H1 (cell line): ENCODE measurements around the gene ARL6IP5. TPM values are rescaled to one million over a fixed set of nuclear protein-coding genes. Genes with fewer than 3 reads are reported as not detected.

Source experiments
- ASH2L ChIP-seq: fragments of 200-600, 300-600 bp; sonication (generic); IDR thresholded peaks from one replicate; pipeline ENCODE4 v1.7.1; 2017; ENCODE audit warnings: low read length
- CBX8 ChIP-seq: fragments of 300-800, 300-1000 bp; sonication (generic); IDR thresholded peaks from 2 replicates; pipeline ENCODE4 v1.7.1; 2016; ENCODE audit warnings: low read depth, low read length, borderline replicate concordance
- CEBPB ChIP-seq: IDR thresholded peaks from 2 replicates; pipeline ENCODE4 v1.6.1; 2012; ENCODE audit warnings: low read depth, low read length
- CHD1 ChIP-seq: IDR thresholded peaks from 2 replicates; pipeline ENCODE4 v1.6.1; 2012; ENCODE audit warnings: low read depth, low read length, improper control_type of control experiment
- CHD2 ChIP-seq: IDR thresholded peaks from 2 replicates; pipeline ENCODE4 v1.6.1; 2012; ENCODE audit warnings: low read length, improper control_type of control experiment
- JUN ChIP-seq: IDR thresholded peaks from 2 replicates; pipeline ENCODE4 v1.6.1; 2011; ENCODE audit warnings: low read depth, mild to moderate bottlenecking, improper control_type of control experiment, low read length
- KDM4A ChIP-seq: IDR thresholded peaks from one replicate; pipeline ENCODE4 v1.7.1; 2012; ENCODE audit warnings: low read depth, mild to moderate bottlenecking, moderate library complexity, low read length, inconsistent platforms; ENCODE audit not compliant: severe bottlenecking
- POLR2A ChIP-seq, 2 experiments: IDR thresholded peaks; 1 replicate in 1 of 2; 2 replicates in 1 of 2; pipeline ENCODE4 v1.6.1; 2011; ENCODE audit warnings: low read depth in 2 of 2, low read length in 2 of 2, mild to moderate bottlenecking in 2 of 2; ENCODE audit errors: control extremely low read depth in 1 of 2
- POLR2AphosphoS5 ChIP-seq: IDR thresholded peaks from 2 replicates; pipeline ENCODE4 v1.6.1; 2011; ENCODE audit warnings: low read depth, low read length
- RAD21 ChIP-seq, 2 experiments: IDR thresholded peaks in 1 of 2; conservative IDR thresholded peaks in 1 of 2; 2 replicates each; pipeline ENCODE4 v1.6.1; 2011; ENCODE audit warnings: low read depth in 2 of 2, low read length in 2 of 2, improper control_type of control experiment in 1 of 2, inconsistent platforms in 1 of 2, mild to moderate bottlenecking in 1 of 2, moderate library complexity in 1 of 2
- SIRT6 ChIP-seq: IDR thresholded peaks from one replicate; pipeline ENCODE4 v1.7.1; 2012; ENCODE audit warnings: low read length, inconsistent platforms
- SP2 ChIP-seq: IDR thresholded peaks from 2 replicates; pipeline ENCODE4 v1.6.1; 2012; ENCODE audit warnings: mild to moderate bottlenecking, low read length, inconsistent platforms
- SP4 ChIP-seq: IDR thresholded peaks from 2 replicates; pipeline ENCODE4 v1.6.1; 2012; ENCODE audit warnings: low read length, inconsistent platforms
- SRF ChIP-seq: IDR thresholded peaks from 2 replicates; pipeline ENCODE4 v1.6.1; 2011; ENCODE audit warnings: mild to moderate bottlenecking, low read depth, low read length, moderate library complexity
- SUZ12 ChIP-seq: fragments of 200-600 bp; sonication (generic); IDR thresholded peaks from 2 replicates; pipeline ENCODE4 v1.6.1; 2012; ENCODE audit warnings: mild to moderate bottlenecking, inconsistent platforms, low read length, moderate library complexity, mixed read lengths
- TAF1 ChIP-seq: IDR thresholded peaks from 2 replicates; pipeline ENCODE4 v1.6.1; 2011; ENCODE audit warnings: mild to moderate bottlenecking, low read depth, low read length
- TAF7 ChIP-seq: optimal IDR thresholded peaks from 2 replicates; pipeline ENCODE3; 2011; ENCODE audit warnings: low read depth, mild to moderate bottlenecking, inconsistent platforms, low read length, moderate library complexity, borderline replicate concordance
- TBP ChIP-seq: IDR thresholded peaks from 2 replicates; pipeline ENCODE4 v1.6.1; 2011; ENCODE audit warnings: low read depth, low read length, improper control_type of control experiment
- TCF12 ChIP-seq: IDR thresholded peaks from 2 replicates; pipeline ENCODE4 v1.6.1; 2011; ENCODE audit warnings: low read depth, mild to moderate bottlenecking, low read length
- TEAD4 ChIP-seq: IDR thresholded peaks from 2 replicates; pipeline ENCODE4 v1.6.1; 2012; ENCODE audit warnings: low read depth, low read length, inconsistent platforms, mixed read lengths
- polyA plus RNA-seq, 7 experiments: library from polyadenylated mRNA; depleted of rRNA in 3 of 7; stranded (reverse) in 5 of 7; unstranded in 2 of 7; fragments of >200 nt in 5 of 7; fragments of 200-250 nt in 2 of 7; gene quantifications; 1 replicate in 5 of 7; 2 replicates in 1 of 7; 4 replicates in 1 of 7; pipeline versions ENCODE4 v1.2.1 to v1.2.3, GENCODE V29; 2011 to 2013; ENCODE audit warnings: missing spikeins in 2 of 7, mixed read lengths in 2 of 7
- total RNA-seq: library from RNA; stranded (reverse); fragmentation: NEBNext Ultra II Directional; extraction: Animal tissue kit (Norgen Biotek cat#: 25700); gene quantifications from 2 replicates; pipeline ENCODE4 v1.2.1, GENCODE V29; 2021
- TF ChIP-seq, protein P1 (sequence below): IDR thresholded peaks from 2 replicates; pipeline ENCODE4 v1.6.1; 2011; ENCODE audit warnings: low read length, improper control_type of control experiment
- TF ChIP-seq, protein P2 (sequence below): IDR thresholded peaks from 2 replicates; pipeline ENCODE4 v1.6.1; 2012; ENCODE audit warnings: low read length, inconsistent platforms
- TF ChIP-seq, protein P3 (sequence below): IDR thresholded peaks from 2 replicates; pipeline ENCODE4 v1.6.1; 2011; ENCODE audit warnings: low read depth, mild to moderate bottlenecking, low read length; ENCODE audit not compliant: insufficient read depth

ARL6IP5 gene
- total and polyA plus RNA-seq, 2 of the 8 experiments (the other 6 are each of a cell fraction or from before 2014, with no cell fraction given), result 24.9 to 30.1 TPM

DNA sequence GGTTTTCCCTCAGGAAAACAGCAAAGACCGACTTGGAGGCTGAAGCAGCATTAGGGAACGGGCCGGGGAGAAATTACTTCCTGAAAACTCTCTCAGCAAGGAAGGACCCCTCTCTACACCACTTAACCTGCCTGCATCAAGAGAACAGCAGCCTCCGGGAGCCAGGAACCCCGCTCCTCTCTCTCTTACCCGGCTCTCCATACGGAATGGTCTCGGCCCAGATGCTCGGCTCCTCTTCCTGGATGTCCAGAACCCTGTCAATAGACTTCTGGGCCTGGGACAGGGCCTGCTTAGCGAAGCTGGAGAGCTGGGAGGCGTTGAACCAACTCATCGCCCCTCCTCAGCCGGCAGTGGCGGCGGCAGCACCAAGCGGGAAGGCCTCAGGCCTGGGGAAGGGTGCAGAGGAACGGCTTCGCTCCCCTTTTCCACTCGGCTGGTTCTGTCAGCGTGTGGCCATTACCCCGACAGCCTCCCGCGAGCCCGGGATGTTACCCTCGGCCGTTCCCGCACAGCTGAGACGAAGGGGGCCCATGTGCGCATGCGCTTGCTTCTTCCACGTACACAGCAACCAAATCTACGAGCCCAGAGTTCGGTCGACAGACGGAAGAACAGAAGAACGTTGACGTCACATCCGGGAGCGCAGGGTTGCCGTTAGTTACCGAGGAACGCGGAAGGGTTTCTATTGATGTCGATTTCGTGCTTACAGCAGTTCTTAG lies 32.8 kb upstream of the ARL6IP5 start, which contains the start of gene TMF1 (continued):
- TF ChIP-seq, protein P1, sequence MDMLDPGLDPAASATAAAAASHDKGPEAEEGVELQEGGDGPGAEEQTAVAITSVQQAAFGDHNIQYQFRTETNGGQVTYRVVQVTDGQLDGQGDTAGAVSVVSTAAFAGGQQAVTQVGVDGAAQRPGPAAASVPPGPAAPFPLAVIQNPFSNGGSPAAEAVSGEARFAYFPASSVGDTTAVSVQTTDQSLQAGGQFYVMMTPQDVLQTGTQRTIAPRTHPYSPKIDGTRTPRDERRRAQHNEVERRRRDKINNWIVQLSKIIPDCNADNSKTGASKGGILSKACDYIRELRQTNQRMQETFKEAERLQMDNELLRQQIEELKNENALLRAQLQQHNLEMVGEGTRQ, result no peak
- TF ChIP-seq JUN (no peak), TCF12 (no peak), SP2 (no peak), CEBPB (no peak), SRF (no peak), ASH2L (peak; percentile 55), CBX8 (no peak), TAF1 (peak; percentile 58), KDM4A (no peak), TBP (peak; percentile 73; the same call in 1 of the 2 replicates), SP4 (no peak), CHD2 (peak; percentile 76), SIRT6 (no peak), RAD21 (IDR thresholded peaks at IDR 0.05 in 1 of 2, conservative IDR thresholded peaks at IDR 0.05 in 1 of 2; ENCODE audit: low read depth in 2 of 2, low read length in 2 of 2) (0 out of 4 replicates have a peak, but pooled peaks of 1 of the 2 experiments have one; percentile 3), POLR2AphosphoS5 (peak; percentile 76; the same call in 1 of the 2 replicates), TAF7 (no peak), TEAD4 (peak; percentile 68; the same call in 1 of the 2 replicates), POLR2A (IDR thresholded peaks at IDR 0.05; ENCODE audit: control extremely low read depth in 1 of 2, low read depth in 2 of 2, low read length in 2 of 2) (peak in 1 of 2 experiments; percentile 68; a peak in 2 of 3 replicates), SUZ12 (no peak), CHD1 (no peak)
- TF ChIP-seq, protein P2, sequence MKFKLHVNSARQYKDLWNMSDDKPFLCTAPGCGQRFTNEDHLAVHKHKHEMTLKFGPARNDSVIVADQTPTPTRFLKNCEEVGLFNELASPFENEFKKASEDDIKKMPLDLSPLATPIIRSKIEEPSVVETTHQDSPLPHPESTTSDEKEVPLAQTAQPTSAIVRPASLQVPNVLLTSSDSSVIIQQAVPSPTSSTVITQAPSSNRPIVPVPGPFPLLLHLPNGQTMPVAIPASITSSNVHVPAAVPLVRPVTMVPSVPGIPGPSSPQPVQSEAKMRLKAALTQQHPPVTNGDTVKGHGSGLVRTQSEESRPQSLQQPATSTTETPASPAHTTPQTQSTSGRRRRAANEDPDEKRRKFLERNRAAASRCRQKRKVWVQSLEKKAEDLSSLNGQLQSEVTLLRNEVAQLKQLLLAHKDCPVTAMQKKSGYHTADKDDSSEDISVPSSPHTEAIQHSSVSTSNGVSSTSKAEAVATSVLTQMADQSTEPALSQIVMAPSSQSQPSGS, result no peak; the same call in 1 of the 2 replicates
- TF ChIP-seq, protein P3, sequence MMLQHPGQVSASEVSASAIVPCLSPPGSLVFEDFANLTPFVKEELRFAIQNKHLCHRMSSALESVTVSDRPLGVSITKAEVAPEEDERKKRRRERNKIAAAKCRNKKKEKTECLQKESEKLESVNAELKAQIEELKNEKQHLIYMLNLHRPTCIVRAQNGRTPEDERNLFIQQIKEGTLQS, result no peak
